ENCODE measurements around the gene DVL3.

DVL3 gene

DNA sequence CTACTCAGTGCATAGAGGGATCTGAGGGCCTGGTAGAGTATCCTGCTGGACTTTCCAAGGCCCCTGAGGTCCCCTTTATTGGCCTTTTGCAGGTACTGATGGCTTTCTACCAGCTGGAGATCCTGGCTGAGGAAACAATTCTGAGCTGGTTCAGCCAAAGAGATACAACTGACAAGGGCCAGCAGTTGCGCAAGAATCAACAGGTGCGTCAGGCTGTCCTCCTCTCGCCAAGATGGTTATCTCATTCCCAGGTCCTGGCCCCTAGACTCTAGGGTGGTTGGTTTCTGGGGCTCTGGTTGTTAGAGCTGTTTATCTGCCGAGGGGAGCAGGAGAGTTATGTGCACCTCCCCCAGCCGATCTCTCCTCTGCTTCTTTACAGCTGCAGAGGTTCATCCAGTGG is 10.7 kb upstream of the DVL3 start:
- H3K9ac ChIP-seq (ENCODE audit: low read length) = peak overlapping the region; percentile 17
- H3K4me3 ChIP-seq (ENCODE audit: insufficient read depth in 1 of 2, low read depth in 1 of 2, low read length in 2 of 2) = no peak overlapping the region
- peaks cover 5% of the 10 kb centered on the region for H3K4me1 ChIP-seq (ENCODE audit: control insufficient read depth, insufficient read depth, low read depth, low read length)
- no peak overlapping the region for H2BK15ac ChIP-seq (ENCODE audit: low read depth, poor library complexity, severe bottlenecking)
- peaks cover 24% of the 10 kb centered on the region for H3K79me1 ChIP-seq (replicated peaks; ENCODE audit: low read length, poor library complexity, severe bottlenecking)
- no peak overlapping the region for H3K18ac ChIP-seq (ENCODE audit: low read depth in 1 of 2, low read length in 2 of 2)
- no peak overlapping the region for H3K23ac ChIP-seq (ENCODE audit: low read length in 2 of 2)
- H3K36me3 ChIP-seq (ENCODE audit: control insufficient read depth in 1 of 2, insufficient read depth in 2 of 2, low read depth in 1 of 2, low read length in 2 of 2) = peaks cover 43 to 71% of the 10 kb centered on the region in 2 experiments
- peak overlapping the region; percentile 34 for H2AK5ac ChIP-seq (ENCODE audit: low read length, severe bottlenecking)
- H3K4ac ChIP-seq (ENCODE audit: low read depth in 1 of 2, low read length in 2 of 2) = no peak overlapping the region
- no peak for DNase-seq
- no peak overlapping the region for H2BK5ac ChIP-seq (ENCODE audit: low read depth, low read length, poor library complexity, severe bottlenecking)
- WGBS = 100% methylated on average over 5 of the region's 5 CpGs
- H3K9me3 ChIP-seq (ENCODE audit: control insufficient read depth, low read length) = no peaks in the 10 kb centered on the region
- no peaks in the 10 kb centered on the region for H3K27me3 ChIP-seq (ENCODE audit: control insufficient read depth in 1 of 2, insufficient read depth in 1 of 2, low read length in 2 of 2)
- H4K8ac ChIP-seq (ENCODE audit: low read length) = no peak overlapping the region
- H2AFZ ChIP-seq (ENCODE audit: low read depth, low read length) = no peak overlapping the region
- no peak overlapping the region for H2BK120ac ChIP-seq (ENCODE audit: low read depth, low read length)
- no peak overlapping the region for H3K4me2 ChIP-seq (ENCODE audit: low read length, poor library complexity, severe bottlenecking)
- no peak overlapping the region for H3K14ac ChIP-seq (ENCODE audit: low read length in 2 of 2)
- H4K91ac ChIP-seq (ENCODE audit: low read length) = no peak overlapping the region
- H2BK12ac ChIP-seq (ENCODE audit: low read length in 2 of 2) = no peak overlapping the region
- H3K27ac ChIP-seq (ENCODE audit: low read length, poor library complexity, severe bottlenecking) = peak overlapping the region; percentile 13

DNA sequence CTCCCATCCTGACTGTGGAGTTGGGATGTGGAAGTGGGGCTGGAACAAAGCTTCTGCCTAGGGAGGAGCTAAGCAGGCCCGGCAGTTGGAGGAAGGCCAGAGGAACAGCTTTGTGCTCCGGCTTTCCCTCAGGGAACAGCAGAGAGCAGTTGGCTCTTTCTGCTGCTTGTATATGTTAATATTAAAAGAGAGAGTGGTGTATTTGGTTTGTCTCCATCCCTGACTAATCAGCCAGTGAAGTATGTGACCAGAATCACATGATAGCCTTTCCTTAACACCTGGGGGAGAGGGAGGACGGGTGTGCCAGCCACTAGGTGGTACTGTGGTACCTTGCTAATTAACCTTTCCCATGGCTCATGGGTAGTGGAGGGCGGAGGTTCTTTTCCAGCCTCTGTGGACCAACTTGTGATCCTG is 10.1 kb upstream of the DVL3 start:
- Histone ChIP-seq H2BK12ac (ENCODE audit: low read length in 2 of 2) (no peak overlapping the region), H3K79me1 (replicated peaks; ENCODE audit: low read length, poor library complexity, severe bottlenecking) (peaks cover 23% of the 10 kb centered on the region), H3K4ac (ENCODE audit: low read depth in 1 of 2, low read length in 2 of 2) (no peak overlapping the region), H3K4me3 (ENCODE audit: insufficient read depth in 1 of 2, low read depth in 1 of 2, low read length in 2 of 2) (no peak overlapping the region), H3K27ac (ENCODE audit: low read length, poor library complexity, severe bottlenecking) (peak overlapping the region; percentile 13), H3K36me3 (ENCODE audit: control insufficient read depth in 1 of 2, insufficient read depth in 2 of 2, low read depth in 1 of 2, low read length in 2 of 2) (peaks cover 43 to 68% of the 10 kb centered on the region in 2 experiments), H3K14ac (ENCODE audit: low read length in 2 of 2) (no peak overlapping the region), H3K18ac (ENCODE audit: low read depth in 1 of 2, low read length in 2 of 2) (no peak overlapping the region), H3K4me2 (ENCODE audit: low read length, poor library complexity, severe bottlenecking) (no peak overlapping the region), H3K4me1 (ENCODE audit: control insufficient read depth, insufficient read depth, low read depth, low read length) (peaks cover 7% of the 10 kb centered on the region), H3K9me3 (ENCODE audit: control insufficient read depth, low read length) (no peaks in the 10 kb centered on the region), H4K91ac (ENCODE audit: low read length) (no peak overlapping the region), H3K23ac (ENCODE audit: low read length in 2 of 2) (no peak overlapping the region), H2AFZ (ENCODE audit: low read depth, low read length) (no peak overlapping the region), H2AK5ac (ENCODE audit: low read length, severe bottlenecking) (no peak overlapping the region), H2BK120ac (ENCODE audit: low read depth, low read length) (no peak overlapping the region), H2BK15ac (ENCODE audit: low read depth, poor library complexity, severe bottlenecking) (no peak overlapping the region), H4K8ac (ENCODE audit: low read length) (no peak overlapping the region), H2BK5ac (ENCODE audit: low read depth, low read length, poor library complexity, severe bottlenecking) (no peak overlapping the region), H3K27me3 (ENCODE audit: control insufficient read depth in 1 of 2, insufficient read depth in 1 of 2, low read length in 2 of 2) (no peaks in the 10 kb centered on the region), H3K9ac (ENCODE audit: low read length) (peak overlapping the region; percentile 37)
- WGBS = 65% methylated on average over 4 of the region's 4 CpGs
- DNase-seq = peak; percentile 30

- no peak for DNase-seq
These were observed 9.4 kb upstream of the DVL3 start for GRCh38 chr3:184145751-184146270.

DNA sequence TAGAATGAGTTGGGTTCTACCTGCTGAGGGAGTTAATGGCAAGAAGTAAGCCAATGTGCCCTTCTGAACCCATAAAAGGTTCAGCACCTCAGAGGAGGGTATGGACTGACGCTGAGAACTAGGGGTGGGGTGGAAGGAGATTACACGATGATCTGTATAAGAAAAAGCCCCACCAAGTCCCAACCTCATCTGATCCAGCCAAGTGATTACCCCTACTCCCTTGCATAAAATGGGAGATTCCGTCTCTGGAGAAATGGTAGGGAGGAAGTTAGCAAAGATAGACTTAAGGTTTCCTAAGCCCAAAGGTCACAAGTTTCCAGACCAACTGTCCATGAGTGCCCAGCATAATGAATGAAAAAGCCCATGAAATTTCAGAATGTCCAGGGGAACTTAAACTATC is 7.1 kb upstream of the DVL3 start:
- H3K4me1 ChIP-seq (ENCODE audit: control insufficient read depth, insufficient read depth, low read depth, low read length) = peaks cover 7% of the 10 kb centered on the region
- no peak overlapping the region for H3K23ac ChIP-seq (ENCODE audit: low read length in 2 of 2)
- no peaks in the 10 kb centered on the region for H3K27me3 ChIP-seq (ENCODE audit: control insufficient read depth in 1 of 2, insufficient read depth in 1 of 2, low read length in 2 of 2)
- WGBS = 100% methylated on average over 2 of the region's 3 CpGs
- no peak overlapping the region for H2BK15ac ChIP-seq (ENCODE audit: low read depth, poor library complexity, severe bottlenecking)
- no peak overlapping the region for H2BK120ac ChIP-seq (ENCODE audit: low read depth, low read length)
- no peak overlapping the region for H3K9ac ChIP-seq (ENCODE audit: low read length)
- no peaks in the 10 kb centered on the region for H3K9me3 ChIP-seq (ENCODE audit: control insufficient read depth, low read length)
- H3K79me1 ChIP-seq (replicated peaks; ENCODE audit: low read length, poor library complexity, severe bottlenecking) = peaks cover 14% of the 10 kb centered on the region
- DNase-seq = no peak
- no peak overlapping the region for H4K8ac ChIP-seq (ENCODE audit: low read length)
- H3K4ac ChIP-seq (ENCODE audit: low read depth in 1 of 2, low read length in 2 of 2) = no peak overlapping the region
- H3K14ac ChIP-seq (ENCODE audit: low read length in 2 of 2) = no peak overlapping the region
- H2BK12ac ChIP-seq (ENCODE audit: low read length in 2 of 2) = no peak overlapping the region
- no peak overlapping the region for H4K91ac ChIP-seq (ENCODE audit: low read length)
- H3K36me3 ChIP-seq (ENCODE audit: control insufficient read depth in 1 of 2, insufficient read depth in 2 of 2, low read depth in 1 of 2, low read length in 2 of 2) = peaks cover 20 to 39% of the 10 kb centered on the region in 2 experiments
- H3K4me2 ChIP-seq (ENCODE audit: low read length, poor library complexity, severe bottlenecking) = no peak overlapping the region
- H2AFZ ChIP-seq (ENCODE audit: low read depth, low read length) = no peak overlapping the region
- H3K27ac ChIP-seq (ENCODE audit: low read length, poor library complexity, severe bottlenecking) = no peak overlapping the region
- H3K4me3 ChIP-seq (ENCODE audit: insufficient read depth in 1 of 2, low read depth in 1 of 2, low read length in 2 of 2) = no peak overlapping the region
- H2AK5ac ChIP-seq (ENCODE audit: low read length, severe bottlenecking) = no peak overlapping the region
- H3K18ac ChIP-seq (ENCODE audit: low read depth in 1 of 2, low read length in 2 of 2) = no peak overlapping the region
- H2BK5ac ChIP-seq (ENCODE audit: low read depth, low read length, poor library complexity, severe bottlenecking) = no peak overlapping the region

More at GRCh38 chr3:184145751-184146270, 9.4 kb upstream of the DVL3 start:
- no peak overlapping the region for H2BK12ac ChIP-seq (ENCODE audit: low read length in 2 of 2)
- no peak overlapping the region for H2BK5ac ChIP-seq (ENCODE audit: low read depth, low read length, poor library complexity, severe bottlenecking)
- H2BK15ac ChIP-seq (ENCODE audit: low read depth, poor library complexity, severe bottlenecking) = no peak overlapping the region
- no peaks in the 10 kb centered on the region for H3K9me3 ChIP-seq (ENCODE audit: control insufficient read depth, low read length)
- H3K27ac ChIP-seq (ENCODE audit: low read length, poor library complexity, severe bottlenecking) = no peak overlapping the region
- peaks cover 16% of the 10 kb centered on the region for H3K79me1 ChIP-seq (replicated peaks; ENCODE audit: low read length, poor library complexity, severe bottlenecking)
- no peak overlapping the region for H4K91ac ChIP-seq (ENCODE audit: low read length)
- no peaks in the 10 kb centered on the region for H3K27me3 ChIP-seq (ENCODE audit: control insufficient read depth in 1 of 2, insufficient read depth in 1 of 2, low read length in 2 of 2)
- H3K4ac ChIP-seq (ENCODE audit: low read depth in 1 of 2, low read length in 2 of 2) = no peak overlapping the region
- no peak overlapping the region for H2BK120ac ChIP-seq (ENCODE audit: low read depth, low read length)
- H3K23ac ChIP-seq (ENCODE audit: low read length in 2 of 2) = no peak overlapping the region
- H4K8ac ChIP-seq (ENCODE audit: low read length) = no peak overlapping the region
- H3K9ac ChIP-seq (ENCODE audit: low read length) = peak overlapping the region; percentile 37
- WGBS = 85% methylated on average over 8 of the region's 8 CpGs
- no peak overlapping the region for H3K4me2 ChIP-seq (ENCODE audit: low read length, poor library complexity, severe bottlenecking)
- no peak overlapping the region for H3K4me3 ChIP-seq (ENCODE audit: insufficient read depth in 1 of 2, low read depth in 1 of 2, low read length in 2 of 2)
- no peak overlapping the region for H2AFZ ChIP-seq (ENCODE audit: low read depth, low read length)
- H3K14ac ChIP-seq (ENCODE audit: low read length in 2 of 2) = no peak overlapping the region
- H3K4me1 ChIP-seq (ENCODE audit: control insufficient read depth, insufficient read depth, low read depth, low read length) = peaks cover 7% of the 10 kb centered on the region
- peaks cover 38 to 61% of the 10 kb centered on the region in 2 experiments for H3K36me3 ChIP-seq (ENCODE audit: control insufficient read depth in 1 of 2, insufficient read depth in 2 of 2, low read depth in 1 of 2, low read length in 2 of 2)
- H3K18ac ChIP-seq (ENCODE audit: low read depth in 1 of 2, low read length in 2 of 2) = no peak overlapping the region
- H2AK5ac ChIP-seq (ENCODE audit: low read length, severe bottlenecking) = peak overlapping the region; percentile 22

All from mesenchymal stem cell (in vitro differentiated cells and primary cell).